ENCODE data around the gene IGF1R.

GRCh38 chr15:98760112-98760826 is 111.9 kb downstream of the IGF1R start:
- no peak for TF ChIP-seq CTCF (IDR thresholded peaks at IDR 0.05 in 2 of 3, conservative IDR thresholded peaks at IDR 0.05 in 1 of 3; ENCODE audit: borderline replicate concordance in 1 of 3, insufficient read depth in 1 of 3, low read depth in 2 of 3, low read length in 2 of 3)
- no peak for TF ChIP-seq ZNF274 (IDR thresholded peaks at IDR 0.05; ENCODE audit: low read depth, low read length)
- TF ChIP-seq RAD21 (IDR thresholded peaks at IDR 0.05; ENCODE audit: low read depth) = no peak
- no peak for TF ChIP-seq POLR2A (IDR thresholded peaks at IDR 0.05; ENCODE audit: borderline replicate concordance, extremely low read depth, insufficient read depth, insufficient read length)
- no peak for TF ChIP-seq SIN3A (IDR thresholded peaks at IDR 0.05; ENCODE audit: low read depth)
- no peak for TF ChIP-seq JUND (IDR thresholded peaks at IDR 0.05)
- no peak for TF ChIP-seq ATF3 (IDR thresholded peaks at IDR 0.05)
- TF ChIP-seq EZH2 (IDR thresholded peaks at IDR 0.05) = no peak
- TF ChIP-seq FOSL1 (IDR thresholded peaks at IDR 0.05; ENCODE audit: low read depth) = no peak
- TF ChIP-seq ZBTB33 (IDR thresholded peaks at IDR 0.05; ENCODE audit: extremely low read depth, insufficient replicate concordance, low read length) = no peak
- TF ChIP-seq YY1 (IDR thresholded peaks at IDR 0.05; ENCODE audit: extremely low read depth, insufficient replicate concordance, low read depth, low read length) = no peak
- TF ChIP-seq CEBPB (IDR thresholded peaks at IDR 0.05; ENCODE audit: low read depth) = no peak
